ENCODE measurements around the gene ADCY3.

DNA sequence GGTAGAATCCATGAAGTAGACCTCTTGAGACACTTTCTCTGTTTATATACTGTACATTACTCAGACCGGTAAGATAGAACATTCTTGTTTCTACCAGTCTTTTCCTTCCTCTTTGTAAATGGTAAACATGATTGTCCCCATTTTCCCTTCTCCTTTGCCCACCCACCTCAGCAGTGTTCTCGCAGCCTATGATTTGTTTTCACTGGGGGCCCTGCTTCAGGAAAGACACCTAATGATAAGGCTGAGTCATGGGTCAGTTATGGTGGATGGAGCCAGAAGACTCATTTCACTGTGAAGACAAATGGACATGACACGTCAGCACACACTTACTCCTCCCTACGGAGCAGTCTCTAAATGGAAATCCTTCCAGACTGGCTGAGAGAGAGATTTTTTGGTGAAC lies 103.2 kb downstream of the ADCY3 start:
- TF ChIP-seq SIN3A (IDR thresholded peaks at IDR 0.05; ENCODE audit: borderline replicate concordance, insufficient read depth, low read length) (no peak), POLR2AphosphoS5 (IDR thresholded peaks at IDR 0.05; ENCODE audit: low read depth, low read length) (no peak), TAF1 (IDR thresholded peaks at IDR 0.05; ENCODE audit: borderline replicate concordance, insufficient read depth, low read length) (no peak), FOXP2 (optimal IDR thresholded peaks at IDR 0.05; ENCODE audit: borderline replicate concordance, extremely low read depth, extremely low read length, insufficient read depth) (no peak)
- TF ChIP-seq, protein P1, sequence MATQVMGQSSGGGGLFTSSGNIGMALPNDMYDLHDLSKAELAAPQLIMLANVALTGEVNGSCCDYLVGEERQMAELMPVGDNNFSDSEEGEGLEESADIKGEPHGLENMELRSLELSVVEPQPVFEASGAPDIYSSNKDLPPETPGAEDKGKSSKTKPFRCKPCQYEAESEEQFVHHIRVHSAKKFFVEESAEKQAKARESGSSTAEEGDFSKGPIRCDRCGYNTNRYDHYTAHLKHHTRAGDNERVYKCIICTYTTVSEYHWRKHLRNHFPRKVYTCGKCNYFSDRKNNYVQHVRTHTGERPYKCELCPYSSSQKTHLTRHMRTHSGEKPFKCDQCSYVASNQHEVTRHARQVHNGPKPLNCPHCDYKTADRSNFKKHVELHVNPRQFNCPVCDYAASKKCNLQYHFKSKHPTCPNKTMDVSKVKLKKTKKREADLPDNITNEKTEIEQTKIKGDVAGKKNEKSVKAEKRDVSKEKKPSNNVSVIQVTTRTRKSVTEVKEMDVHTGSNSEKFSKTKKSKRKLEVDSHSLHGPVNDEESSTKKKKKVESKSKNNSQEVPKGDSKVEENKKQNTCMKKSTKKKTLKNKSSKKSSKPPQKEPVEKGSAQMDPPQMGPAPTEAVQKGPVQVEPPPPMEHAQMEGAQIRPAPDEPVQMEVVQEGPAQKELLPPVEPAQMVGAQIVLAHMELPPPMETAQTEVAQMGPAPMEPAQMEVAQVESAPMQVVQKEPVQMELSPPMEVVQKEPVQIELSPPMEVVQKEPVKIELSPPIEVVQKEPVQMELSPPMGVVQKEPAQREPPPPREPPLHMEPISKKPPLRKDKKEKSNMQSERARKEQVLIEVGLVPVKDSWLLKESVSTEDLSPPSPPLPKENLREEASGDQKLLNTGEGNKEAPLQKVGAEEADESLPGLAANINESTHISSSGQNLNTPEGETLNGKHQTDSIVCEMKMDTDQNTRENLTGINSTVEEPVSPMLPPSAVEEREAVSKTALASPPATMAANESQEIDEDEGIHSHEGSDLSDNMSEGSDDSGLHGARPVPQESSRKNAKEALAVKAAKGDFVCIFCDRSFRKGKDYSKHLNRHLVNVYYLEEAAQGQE (IDR thresholded peaks at IDR 0.05; ENCODE audit: insufficient read depth in 1 of 2, low read depth in 2 of 2, low read length in 2 of 2), result no peak
